PC-3 (cell line): ENCODE results near the gene ARL14.

Experiments used
- CTCF ChIP-seq: fragments of 300-600 bp; sonication (generic); conservative IDR thresholded peaks from 2 replicates; pipeline ENCODE4 v1.5.1; 2017; ENCODE audit warnings: antibody characterized with exemption, low read depth, mild to moderate bottlenecking, low read length
- EZH2 ChIP-seq: fragments of 300-600 bp; sonication (generic); IDR thresholded peaks from one replicate; pipeline ENCODE4 v1.6.1; 2017; ENCODE audit warnings: antibody characterized with exemption, mild to moderate bottlenecking, low read length; ENCODE audit not compliant: unreplicated experiment

DNA sequence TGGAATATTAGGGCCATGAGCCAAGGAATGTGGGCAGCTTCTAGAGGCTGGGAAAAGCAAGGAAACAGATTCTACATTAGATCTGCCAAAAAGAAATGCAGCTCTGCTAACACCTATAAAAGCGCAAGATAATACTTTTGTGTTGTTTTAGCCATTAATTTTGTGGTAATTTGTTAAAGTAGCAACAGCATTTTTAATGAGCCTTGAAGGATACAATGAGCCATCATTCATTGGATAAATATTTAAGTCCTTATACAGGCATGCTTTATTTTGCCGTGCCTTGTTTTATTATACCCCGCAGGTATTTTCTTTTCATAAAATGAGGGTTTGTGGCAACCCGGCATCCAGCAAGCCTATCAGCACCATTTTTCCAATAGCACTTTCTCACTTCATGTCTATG lies 15.0 kb downstream of the ARL14 start:
- TF ChIP-seq EZH2: no peak
- TF ChIP-seq CTCF: no peak
